GM19099 (cell line): ENCODE data around the gene LSAMP.

ENCODE experiments used
- POLR2A ChIP-seq: IDR thresholded peaks from 3 replicates; pipeline ENCODE4 v1.6.1; 2011; ENCODE audit warnings: low read depth; ENCODE audit not compliant: insufficient read length; ENCODE audit errors: extremely low read depth

Gene LSAMP

GRCh38 chr3:116148881-116149851, 296.1 kb downstream of the LSAMP start:
- TF ChIP-seq POLR2A, result no peak

GRCh38 chr3:116145613-116146012, 299.7 kb downstream of the LSAMP start:
- TF ChIP-seq POLR2A, result no peak

- TF ChIP-seq POLR2A, result no peak
These were observed 303.6 kb downstream of the LSAMP start for GRCh38 chr3:116141724-116142123.

GRCh38 chr3:116140100-116140689, 305.1 kb downstream of the LSAMP start:
- no peak for TF ChIP-seq POLR2A

- TF ChIP-seq POLR2A, result no peak
These were observed 305.6 kb downstream of the LSAMP start for GRCh38 chr3:116139641-116140040.

GRCh38 chr3:116135457-116136085, 309.7 kb downstream of the LSAMP start:
- TF ChIP-seq POLR2A, result no peak

- TF ChIP-seq POLR2A, result no peak
These were observed 315.9 kb downstream of the LSAMP start for GRCh38 chr3:116129187-116129946.

GRCh38 chr3:116127464-116127863, 317.8 kb downstream of the LSAMP start:
- TF ChIP-seq POLR2A, result no peak

GRCh38 chr3:116124166-116124565, 321.1 kb downstream of the LSAMP start:
- no peak for TF ChIP-seq POLR2A

- no peak for TF ChIP-seq POLR2A
These were observed 326.7 kb downstream of the LSAMP start for GRCh38 chr3:116118475-116119169.

GRCh38 chr3:116114586-116114985, 330.7 kb downstream of the LSAMP start:
- no peak for TF ChIP-seq POLR2A

GRCh38 chr3:116112696-116113095, 332.6 kb downstream of the LSAMP start:
- no peak for TF ChIP-seq POLR2A

GRCh38 chr3:116111765-116112164, 333.5 kb downstream of the LSAMP start:
- TF ChIP-seq POLR2A, result no peak

GRCh38 chr3:116103868-116104530, 341.3 kb downstream of the LSAMP start:
- no peak for TF ChIP-seq POLR2A
